GM21576 (cell line): ENCODE measurements around the gene LRFN4.

Experiments used
- ATAC-seq: cut with Tn5 transposase; IDR thresholded peaks from one replicate; pipeline ENCODE4 v1.9.1; 2021; ENCODE audit warnings: mild to moderate bottlenecking, moderate library complexity; ENCODE audit not compliant: unreplicated experiment

Gene LRFN4

GRCh38 chr11:66845143-66845875 is 11.6 kb upstream of the LRFN4 start:
- ATAC-seq: no peak

GRCh38 chr11:66845876-66846212 is 11.0 kb upstream of the LRFN4 start:
- no peak for ATAC-seq

- ATAC-seq: no peak
These were observed 10.2 kb upstream of the LRFN4 start for GRCh38 chr11:66846671-66847091.

GRCh38 chr11:66847461-66848232 is 9.2 kb upstream of the LRFN4 start:
- no peak for ATAC-seq

GRCh38 chr11:66848671-66849500 is 8.0 kb upstream of the LRFN4 start:
- ATAC-seq: no peak

GRCh38 chr11:66849501-66850234 is 7.2 kb upstream of the LRFN4 start:
- ATAC-seq: no peak

GRCh38 chr11:66850235-66850587 is 6.7 kb upstream of the LRFN4 start:
- no peak for ATAC-seq

- no peak for ATAC-seq
These were observed 6.2 kb upstream of the LRFN4 start for GRCh38 chr11:66850588-66851238.

- no peak for ATAC-seq
These were observed 5.6 kb upstream of the LRFN4 start for GRCh38 chr11:66851239-66851596.

- ATAC-seq: no peak
These were observed 5.0 kb upstream of the LRFN4 start for GRCh38 chr11:66851698-66852465.

- ATAC-seq: no peak
These were observed 4.2 kb upstream of the LRFN4 start for GRCh38 chr11:66852466-66853241.

- no peak for ATAC-seq
These were observed 3.3 kb upstream of the LRFN4 start for GRCh38 chr11:66853242-66854229.

GRCh38 chr11:66854231-66854661 is 2.6 kb upstream of the LRFN4 start:
- ATAC-seq: no peak

- ATAC-seq: no peak
These were observed 2.1 kb upstream of the LRFN4 start for GRCh38 chr11:66854729-66855211.

GRCh38 chr11:66855574-66856495 is 1.0 kb upstream of the LRFN4 start:
- peak; percentile 65 for ATAC-seq

GRCh38 chr11:66857234-66857926 is 516 bp downstream of the LRFN4 start:
- no peak for ATAC-seq
